ENCODE measurements around the gene ENTPD8. TPM values are rescaled to one million over a fixed set of nuclear protein-coding genes. Genes with fewer than 3 reads are reported as not detected.

ENTPD8 gene
- total RNA-seq, 1 donor, result not detected

- Histone ChIP-seq H3K36me3 (ENCODE audit: insufficient read depth, low read length) (no peaks in the 10 kb centered on the region), H3K27ac (ENCODE audit: low read depth, low read length) (no peak overlapping the region)
- no peak for TF ChIP-seq CTCF (IDR thresholded peaks at IDR 0.05; ENCODE audit: extremely low read depth, low read depth, low read length)
These were observed 39.8 kb upstream of the ENTPD8 start for GRCh38 chr9:137480686-137481683.

DNA sequence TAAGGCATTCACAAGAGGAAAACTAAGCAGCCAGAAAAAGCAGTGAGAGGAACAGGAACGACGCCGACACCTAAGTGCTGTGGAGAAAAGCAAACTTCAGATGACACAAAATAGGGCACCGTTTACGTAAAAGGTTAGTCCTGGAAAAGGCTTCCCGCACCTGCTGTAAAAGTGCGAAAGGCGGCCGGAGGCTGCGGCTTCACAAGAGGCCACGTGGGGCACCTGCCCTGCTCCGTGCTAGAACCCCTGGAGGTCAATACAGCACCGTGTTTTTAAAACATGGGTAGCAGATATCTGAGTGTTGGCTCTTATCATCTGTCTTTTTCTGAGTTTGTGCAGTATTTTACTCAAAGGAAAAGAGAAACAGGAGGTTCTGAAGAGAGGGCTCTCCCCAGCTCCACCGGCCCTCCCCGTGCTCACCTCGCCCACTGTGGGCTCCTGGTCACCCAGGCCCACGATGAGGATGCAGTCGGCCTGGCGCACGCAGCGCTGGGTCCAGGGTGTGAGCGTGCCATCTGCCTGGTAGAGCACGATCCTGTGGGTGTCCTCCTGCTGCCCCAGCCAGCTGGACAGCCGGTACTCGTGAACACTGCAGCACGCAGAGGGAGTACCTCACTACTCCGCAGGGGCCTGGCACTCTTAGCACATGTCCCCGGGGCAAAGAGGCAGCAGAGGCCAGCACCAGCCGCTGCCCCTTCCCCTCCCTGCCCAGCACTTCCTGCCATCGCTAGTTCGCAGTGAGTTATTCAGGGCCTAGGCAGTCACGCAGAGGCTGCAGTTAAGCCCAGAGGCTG lies 38.9 kb upstream of the ENTPD8 start:
- Histone ChIP-seq H3K4me2 (ENCODE audit: insufficient read depth, low read length) (no peak overlapping the region), H3K9me3 (ENCODE audit: low read depth, low read length) (peaks cover 3% of the 10 kb centered on the region), H3K27ac (ENCODE audit: low read depth, low read length) (no peak overlapping the region), H2AFZ (ENCODE audit: low read length) (no peak overlapping the region), H3K36me3 (ENCODE audit: insufficient read depth, low read length) (no peaks in the 10 kb centered on the region), H3K79me2 (ENCODE audit: insufficient read depth, low read length) (no peaks in the 10 kb centered on the region), H4K20me1 (ENCODE audit: insufficient read depth, low read length) (no peaks in the 10 kb centered on the region), H3K27me3 (ENCODE audit: insufficient read depth, low read length) (no peaks in the 10 kb centered on the region), H3K4me3 (ENCODE audit: insufficient read depth, low read length) (no peak overlapping the region), H3K4me1 (ENCODE audit: insufficient read depth, low read length) (peaks cover 8% of the 10 kb centered on the region)
- DNase-seq (ENCODE audit: insufficient read length, low spot score, missing footprints), result peak; percentile 75
- no peak for TF ChIP-seq CTCF (IDR thresholded peaks at IDR 0.05; ENCODE audit: extremely low read depth, low read depth, low read length)

More at GRCh38 chr9:137480686-137481683, 39.8 kb upstream of the ENTPD8 start:
- Histone ChIP-seq H3K4me3 (ENCODE audit: insufficient read depth, low read length) (no peak overlapping the region), H3K4me1 (ENCODE audit: insufficient read depth, low read length) (peaks cover 8% of the 10 kb centered on the region), H3K27me3 (ENCODE audit: insufficient read depth, low read length) (no peaks in the 10 kb centered on the region), H3K4me2 (ENCODE audit: insufficient read depth, low read length) (no peak overlapping the region), H4K20me1 (ENCODE audit: insufficient read depth, low read length) (no peaks in the 10 kb centered on the region), H3K9me3 (ENCODE audit: low read depth, low read length) (peaks cover 3% of the 10 kb centered on the region), H3K79me2 (ENCODE audit: insufficient read depth, low read length) (no peaks in the 10 kb centered on the region), H2AFZ (ENCODE audit: low read length) (no peak overlapping the region)
- DNase-seq (ENCODE audit: insufficient read length, low spot score, missing footprints), result peak; percentile 66

DNA sequence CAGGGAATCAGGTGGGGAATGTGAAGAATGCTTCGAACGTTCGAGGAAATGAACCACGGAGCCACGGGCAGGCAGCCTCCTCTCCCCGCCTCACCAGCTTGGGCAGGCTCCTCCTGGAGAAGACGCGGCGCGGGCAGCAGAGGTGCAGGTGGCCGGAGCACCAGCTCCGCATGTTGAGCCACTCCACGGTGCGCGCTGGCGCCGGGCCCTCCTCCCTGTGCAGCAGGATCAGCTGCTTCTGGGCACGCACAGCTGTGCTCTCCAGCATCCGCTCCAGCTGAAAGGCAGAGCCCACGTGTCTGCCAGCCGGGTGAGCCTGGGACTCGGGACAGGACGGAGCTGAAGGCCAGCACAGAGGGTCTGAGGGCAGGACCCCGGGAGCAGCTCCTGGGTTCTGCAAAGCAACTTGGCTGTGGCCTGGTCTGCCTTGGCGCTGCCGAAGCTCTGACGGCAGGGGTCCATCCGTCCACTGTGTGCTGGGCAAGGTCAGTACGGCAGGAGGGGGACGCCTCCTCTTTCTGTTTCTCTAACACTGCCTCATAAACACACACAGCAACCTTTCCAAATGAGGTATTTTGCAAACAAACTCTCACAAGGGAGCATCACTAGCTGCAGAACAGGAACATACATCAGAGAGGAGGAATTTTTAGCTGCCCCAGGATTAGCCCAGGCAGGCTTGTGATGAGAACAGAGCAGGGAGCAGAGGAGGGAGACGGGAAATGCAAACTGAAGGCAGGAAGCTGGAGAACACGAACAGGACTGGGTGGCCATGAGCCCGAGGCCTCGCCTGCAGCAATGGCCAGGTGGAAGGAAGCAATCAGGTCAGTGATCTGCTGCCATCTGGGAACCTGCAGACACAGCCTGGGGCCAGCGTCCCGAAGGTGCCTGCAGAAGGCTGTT lies 38.1 kb upstream of the ENTPD8 start:
- no peak for TF ChIP-seq CTCF (IDR thresholded peaks at IDR 0.05; ENCODE audit: extremely low read depth, low read depth, low read length)
- peaks cover 8% of the 10 kb centered on the region for H3K4me1 ChIP-seq (ENCODE audit: insufficient read depth, low read length)
- no peaks in the 10 kb centered on the region for H4K20me1 ChIP-seq (ENCODE audit: insufficient read depth, low read length)
- H3K36me3 ChIP-seq (ENCODE audit: insufficient read depth, low read length), result no peaks in the 10 kb centered on the region
- H3K4me2 ChIP-seq (ENCODE audit: insufficient read depth, low read length), result no peak overlapping the region
- H3K4me3 ChIP-seq (ENCODE audit: insufficient read depth, low read length), result no peak overlapping the region
- peak; percentile 75 for DNase-seq (ENCODE audit: insufficient read length, low spot score, missing footprints)
- no peaks in the 10 kb centered on the region for H3K79me2 ChIP-seq (ENCODE audit: insufficient read depth, low read length)
- H3K9me3 ChIP-seq (ENCODE audit: low read depth, low read length), result peaks cover 3% of the 10 kb centered on the region
- H3K27ac ChIP-seq (ENCODE audit: low read depth, low read length), result no peak overlapping the region
- no peaks in the 10 kb centered on the region for H3K27me3 ChIP-seq (ENCODE audit: insufficient read depth, low read length)
- peak overlapping the region; percentile 47 for H2AFZ ChIP-seq (ENCODE audit: low read length)

Measured in osteoblast (primary cell).